Hepatocyte (in vitro differentiated cells): ENCODE results near the gene INSIG1. TPM values are rescaled to one million over a fixed set of nuclear protein-coding genes. Genes with fewer than 3 reads are reported as not detected.

Source experiments
- DNase-seq: peaks from one replicate; pipeline ENCODE4 v3.0.0-alpha.2; 2016; ENCODE audit warnings: low spot score
- H2AFZ ChIP-seq: fragments of 200-600 bp; sonication (generic); 2 replicates; pipeline ENCODE4 v1.6.0; 2016; ENCODE audit warnings: antibody characterized with exemption, mild to moderate bottlenecking
- H3K27ac ChIP-seq: fragments of 200-600 bp; sonication (generic); 2 replicates; pipeline ENCODE4 v1.5.1; 2016; ENCODE audit warnings: mild to moderate bottlenecking
- H3K27me3 ChIP-seq: fragments of 200-600 bp; sonication (generic); 2 replicates; pipeline ENCODE4 v1.6.1; 2016
- H3K36me3 ChIP-seq: fragments of 200-600 bp; sonication (generic); replicated peaks from 2 replicates; pipeline ENCODE4 v1.5.1; 2016; ENCODE audit warnings: low read depth; ENCODE audit not compliant: insufficient read depth
- H3K4me1 ChIP-seq: fragments of 200-600 bp; sonication (generic); 2 replicates; pipeline ENCODE4 v1.5.1; 2016; ENCODE audit warnings: mild to moderate bottlenecking, moderate library complexity; ENCODE audit not compliant: insufficient read depth
- H3K4me2 ChIP-seq: fragments of 200-600 bp; sonication (generic); 2 replicates; pipeline ENCODE4 v1.6.0; 2016
- H3K4me3 ChIP-seq: fragments of 200-600 bp; sonication (generic); 2 replicates; pipeline ENCODE4 v1.5.1; 2016; ENCODE audit warnings: mild to moderate bottlenecking
- H3K79me2 ChIP-seq: fragments of 200-600 bp; sonication (generic); 2 replicates; pipeline ENCODE4 v1.6.0; 2017; ENCODE audit warnings: mild to moderate bottlenecking
- H3K9me2 ChIP-seq: fragments of 200-600 bp; sonication (generic); replicated peaks from 2 replicates; pipeline ENCODE4 v1.6.0; 2017; ENCODE audit warnings: mild to moderate bottlenecking; ENCODE audit not compliant: insufficient read depth
- H3K9me3 ChIP-seq: fragments of 200-600 bp; sonication (generic); 2 replicates; pipeline ENCODE4 v1.5.1; 2016; ENCODE audit warnings: low read depth, mild to moderate bottlenecking
- H4K20me1 ChIP-seq: fragments of 200-600 bp; sonication (generic); 2 replicates; pipeline ENCODE4 v1.6.0; 2016; ENCODE audit warnings: mild to moderate bottlenecking; ENCODE audit not compliant: insufficient read depth, poor library complexity, severe bottlenecking
- CTCF ChIP-seq: fragments of 200-600 bp; sonication (generic); IDR thresholded peaks from 2 replicates; pipeline ENCODE4 v1.5.1; 2016; ENCODE audit warnings: antibody characterized with exemption, mild to moderate bottlenecking; ENCODE audit not compliant: poor library complexity
- EZH2 ChIP-seq: fragments of 200-600 bp; sonication (generic); IDR thresholded peaks from 2 replicates; pipeline ENCODE4 v1.6.1; 2016; ENCODE audit warnings: antibody characterized with exemption, mild to moderate bottlenecking, borderline replicate concordance
- EZH2phosphoT487 ChIP-seq: fragments of 200-600 bp; sonication (generic); IDR thresholded peaks from one replicate; pipeline ENCODE4 v1.6.1; 2018; ENCODE audit warnings: antibody characterized with exemption, mild to moderate bottlenecking, low read depth, moderate library complexity; ENCODE audit not compliant: unreplicated experiment, severe bottlenecking
- WGBS: methylation state at CpG from one replicate; pipeline ENCODE4 v1.1.6; 2016; ENCODE audit warnings: low lambda C conversion rate; ENCODE audit errors: missing lambda C conversion rate; 5-methylcytosine and 5-hydroxymethylcytosine counted together
- polyA plus RNA-seq: library from polyadenylated mRNA; unstranded; fragments of >200 nt; fragmentation: Nextera tagmentation; extraction: Ambion mirVana; gene quantifications from 2 replicates; pipeline ENCODE4 v1.2.1, GENCODE V29; 2016
- total RNA-seq: library from RNA; depleted of rRNA; stranded (reverse); fragments of >200 nt; gene quantifications from 2 replicates; pipeline ENCODE4 v1.2.3, GENCODE V29; 2014

Gene INSIG1
- total and polyA plus RNA-seq, 2 experiments from 2014 or later = 196 to 305 TPM

- Histone ChIP-seq H3K4me1 (no peaks in the 10 kb centered on the region), H3K27me3 (no peaks in the 10 kb centered on the region), H4K20me1 (no peaks in the 10 kb centered on the region), H3K4me3 (no peak overlapping the region), H3K4me2 (no peak overlapping the region), H3K9me2 (no peaks in the 10 kb centered on the region), H3K36me3 (no peaks in the 10 kb centered on the region), H2AFZ (no peak overlapping the region), H3K27ac (no peak overlapping the region), H3K9me3 (no peaks in the 10 kb centered on the region), H3K79me2 (no peaks in the 10 kb centered on the region)
- no peak for DNase-seq
- no peak for TF ChIP-seq EZH2
- TF ChIP-seq EZH2phosphoT487 = no peak
- TF ChIP-seq CTCF = no peak
Measured at GRCh38 chr7:155323001-155323638, 25.4 kb downstream of the INSIG1 start.

GRCh38 chr7:155324012-155324917 lies 26.6 kb downstream of the INSIG1 start:
- no peak overlapping the region for H3K27ac ChIP-seq
- H3K9me3 ChIP-seq = no peaks in the 10 kb centered on the region
- no peaks in the 10 kb centered on the region for H4K20me1 ChIP-seq
- no peaks in the 10 kb centered on the region for H3K9me2 ChIP-seq
- no peak overlapping the region for H2AFZ ChIP-seq
- no peak overlapping the region for H3K4me2 ChIP-seq
- no peaks in the 10 kb centered on the region for H3K79me2 ChIP-seq
- WGBS = 56% methylated on average over 19 of the region's 19 CpGs
- no peaks in the 10 kb centered on the region for H3K36me3 ChIP-seq
- no peaks in the 10 kb centered on the region for H3K27me3 ChIP-seq
- no peak for TF ChIP-seq EZH2
- no peak for TF ChIP-seq CTCF
- TF ChIP-seq EZH2phosphoT487 = no peak
- no peak for DNase-seq
- H3K4me1 ChIP-seq = no peaks in the 10 kb centered on the region
- H3K4me3 ChIP-seq = no peak overlapping the region

GRCh38 chr7:155324918-155325235 lies 27.2 kb downstream of the INSIG1 start:
- H3K9me2 ChIP-seq = no peaks in the 10 kb centered on the region
- no peaks in the 10 kb centered on the region for H3K79me2 ChIP-seq
- H3K4me1 ChIP-seq = no peaks in the 10 kb centered on the region
- 98% methylated on average over 2 of the region's 2 CpGs for WGBS
- no peak overlapping the region for H3K4me3 ChIP-seq
- TF ChIP-seq EZH2phosphoT487 (no peak), EZH2 (no peak), CTCF (no peak)
- no peak overlapping the region for H3K4me2 ChIP-seq
- no peaks in the 10 kb centered on the region for H3K27me3 ChIP-seq
- H3K27ac ChIP-seq = no peak overlapping the region
- no peaks in the 10 kb centered on the region for H3K36me3 ChIP-seq
- no peaks in the 10 kb centered on the region for H3K9me3 ChIP-seq
- H4K20me1 ChIP-seq = no peaks in the 10 kb centered on the region
- DNase-seq = no peak
- H2AFZ ChIP-seq = no peak overlapping the region
